ENCODE results near the gene CFAP20DC.
"Not testable (repeated sequence)": the region's sequence is repeated elsewhere in the genome, so short reads cannot be mapped to it uniquely, and the experiment has no call there.

CFAP20DC gene

GRCh38 chr3:58706395-58707167 is 343.2 kb downstream of the CFAP20DC start:
- H3K4me3 ChIP-seq (replicated peaks; ENCODE audit: low read depth, low read length): no peak overlapping the region
- DNase-seq (ENCODE audit: extremely low read depth, low read depth): no peak
- TF ChIP-seq CTCF (IDR thresholded peaks at IDR 0.05; ENCODE audit: low read depth, low read length, missing control alignments): no peak

- no peak for TF ChIP-seq CTCF (IDR thresholded peaks at IDR 0.05; ENCODE audit: low read depth, low read length, missing control alignments)
- no peak for DNase-seq (ENCODE audit: extremely low read depth, low read depth)
- no peak overlapping the region for H3K4me3 ChIP-seq (replicated peaks; ENCODE audit: low read depth, low read length)
These were observed 345.1 kb downstream of the CFAP20DC start for GRCh38 chr3:58704745-58705144.

GRCh38 chr3:58704304-58704703 is 345.5 kb downstream of the CFAP20DC start:
- not testable (repeated sequence) for DNase-seq (ENCODE audit: extremely low read depth, low read depth); H3K4me3 ChIP-seq (replicated peaks; ENCODE audit: low read depth, low read length)

GRCh38 chr3:58698246-58698645 is 351.6 kb downstream of the CFAP20DC start:
- no peak for TF ChIP-seq CTCF (IDR thresholded peaks at IDR 0.05; ENCODE audit: low read depth, low read length, missing control alignments)
- DNase-seq (ENCODE audit: extremely low read depth, low read depth): no peak
- no peak overlapping the region for H3K4me3 ChIP-seq (replicated peaks; ENCODE audit: low read depth, low read length)

- no peak for TF ChIP-seq CTCF (IDR thresholded peaks at IDR 0.05; ENCODE audit: low read depth, low read length, missing control alignments)
- DNase-seq (ENCODE audit: extremely low read depth, low read depth): no peak
- no peak overlapping the region for H3K4me3 ChIP-seq (replicated peaks; ENCODE audit: low read depth, low read length)
These were observed 352.3 kb downstream of the CFAP20DC start for GRCh38 chr3:58697561-58697960.

GRCh38 chr3:58696813-58697212 is 353.0 kb downstream of the CFAP20DC start:
- H3K4me3 ChIP-seq (replicated peaks; ENCODE audit: low read depth, low read length); DNase-seq (ENCODE audit: extremely low read depth, low read depth): not testable (repeated sequence)

GRCh38 chr3:58696093-58696492 is 353.7 kb downstream of the CFAP20DC start:
- TF ChIP-seq CTCF (IDR thresholded peaks at IDR 0.05; ENCODE audit: low read depth, low read length, missing control alignments): no peak
- no peak for DNase-seq (ENCODE audit: extremely low read depth, low read depth)
- H3K4me3 ChIP-seq (replicated peaks; ENCODE audit: low read depth, low read length): no peak overlapping the region

GRCh38 chr3:58695284-58695683 is 354.5 kb downstream of the CFAP20DC start:
- H3K4me3 ChIP-seq (replicated peaks; ENCODE audit: low read depth, low read length); DNase-seq (ENCODE audit: extremely low read depth, low read depth): not testable (repeated sequence)
